ENCODE results near the gene RPL18.

Gene RPL18

GRCh38 chr19:48648134-48648533 lies 29.2 kb upstream of the RPL18 start:
- Mint-ChIP-seq H3K27me3 (no peaks in the 10 kb centered on the region), H3K36me3 (no peaks in the 10 kb centered on the region), H3K4me1 (peaks cover 57% of the 10 kb centered on the region), H3K9me3 (no peaks in the 10 kb centered on the region), H3K27ac (peak overlapping the region; percentile 53), H3K4me3 (peak overlapping the region; percentile 37)

DNA sequence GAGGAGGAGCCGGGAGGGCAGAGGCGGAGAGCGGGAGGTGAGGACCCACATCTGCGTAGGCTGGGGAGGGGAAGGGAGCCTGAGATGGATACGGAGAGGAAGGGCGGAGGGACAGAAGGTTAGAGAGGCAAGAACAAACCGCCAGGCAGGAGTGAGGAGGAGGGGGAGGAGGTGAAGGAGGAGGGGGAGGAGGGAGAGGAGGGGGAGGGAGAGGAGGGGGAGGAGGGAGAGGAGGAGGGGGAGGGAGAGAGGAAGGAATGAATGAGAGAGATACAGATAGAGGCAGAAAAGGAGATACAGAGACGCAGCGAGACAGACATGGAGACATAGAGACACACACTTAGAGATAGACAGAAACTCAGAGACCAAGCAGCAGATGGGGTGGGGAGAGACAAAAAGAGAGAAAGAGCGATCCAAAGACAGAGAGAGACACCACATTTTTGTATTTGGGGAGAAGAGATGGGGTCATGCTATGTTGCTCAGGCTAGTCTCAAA lies 27.8 kb upstream of the RPL18 start:
- Mint-ChIP-seq H3K27me3 (no peaks in the 10 kb centered on the region), H3K4me1 (peaks cover 50% of the 10 kb centered on the region), H3K4me3 (peak overlapping the region; percentile 27)

GRCh38 chr19:48646001-48646721 lies 27.2 kb upstream of the RPL18 start, which contains the start of gene CA11:
Gene CA11, minus strand, starts transcription at chr19:48646187. Its CDS starts 555 bp downstream, at chr19:48645632.
- H3K27me3 Mint-ChIP-seq, result no peaks in the 10 kb centered on the region
- H3K4me1 Mint-ChIP-seq, result peaks cover 45% of the 10 kb centered on the region
- no peaks in the 10 kb centered on the region for H3K9me3 Mint-ChIP-seq
- peak within 1 kb of the TSS; percentile 87 for H3K27ac Mint-ChIP-seq
- H3K4me3 Mint-ChIP-seq, result peak within 1 kb of the TSS; percentile 83
- H3K36me3 Mint-ChIP-seq, result no peaks in the 10 kb centered on the region

More for the DNA sequence above, 27.8 kb upstream of the RPL18 start:
- Mint-ChIP-seq H3K36me3 (no peaks in the 10 kb centered on the region), H3K27ac (peak overlapping the region; percentile 0), H3K9me3 (no peaks in the 10 kb centered on the region)

DNA sequence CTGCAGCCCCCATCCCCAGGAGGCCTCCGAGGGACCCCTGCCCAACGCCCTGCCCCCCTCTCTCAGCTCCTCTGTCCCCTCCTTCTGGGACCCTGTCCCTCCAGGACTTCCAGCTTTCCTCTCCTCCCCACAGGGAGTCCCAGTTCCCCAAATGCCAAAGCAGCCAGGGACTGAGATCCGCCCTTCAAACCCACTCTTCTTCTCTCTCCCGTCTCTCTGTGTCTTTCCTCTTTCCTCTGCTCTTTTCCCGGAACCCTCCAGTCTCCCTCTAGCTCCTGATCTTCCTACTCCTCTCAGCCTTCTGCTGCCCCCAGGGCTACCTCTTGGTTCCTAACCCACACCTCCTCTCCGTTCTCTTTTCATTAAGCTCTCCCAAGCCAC lies 26.6 kb upstream of the RPL18 start:
- Mint-ChIP-seq H3K4me1 (peaks cover 41% of the 10 kb centered on the region), H3K9me3 (no peaks in the 10 kb centered on the region), H3K4me3 (peak overlapping the region; percentile 83), H3K27ac (peak overlapping the region; percentile 87), H3K27me3 (no peaks in the 10 kb centered on the region), H3K36me3 (no peaks in the 10 kb centered on the region)

- H3K36me3 Mint-ChIP-seq, result no peaks in the 10 kb centered on the region
- H3K4me1 Mint-ChIP-seq, result peaks cover 41% of the 10 kb centered on the region
- H3K27ac Mint-ChIP-seq, result peak overlapping the region; percentile 38
- no peaks in the 10 kb centered on the region for H3K27me3 Mint-ChIP-seq
- H3K9me3 Mint-ChIP-seq, result no peaks in the 10 kb centered on the region
- peak overlapping the region; percentile 83 for H3K4me3 Mint-ChIP-seq
Observed at GRCh38 chr19:48644839-48645619, 26.1 kb upstream of the RPL18 start.

GRCh38 chr19:48644355-48644754 lies 25.4 kb upstream of the RPL18 start:
- H3K4me1 Mint-ChIP-seq, result peaks cover 37% of the 10 kb centered on the region
- H3K36me3 Mint-ChIP-seq, result no peaks in the 10 kb centered on the region
- no peak overlapping the region for H3K27ac Mint-ChIP-seq
- H3K4me3 Mint-ChIP-seq, result peak overlapping the region; percentile 83
- no peaks in the 10 kb centered on the region for H3K9me3 Mint-ChIP-seq
- H3K27me3 Mint-ChIP-seq, result no peaks in the 10 kb centered on the region

- no peaks in the 10 kb centered on the region for H3K9me3 Mint-ChIP-seq
- peak overlapping the region; percentile 10 for H3K27ac Mint-ChIP-seq
- no peaks in the 10 kb centered on the region for H3K27me3 Mint-ChIP-seq
- H3K36me3 Mint-ChIP-seq, result no peaks in the 10 kb centered on the region
- no peak overlapping the region for H3K4me3 Mint-ChIP-seq
- H3K4me1 Mint-ChIP-seq, result peaks cover 40% of the 10 kb centered on the region
Observed at GRCh38 chr19:48642862-48643261, 23.9 kb upstream of the RPL18 start.

DNA sequence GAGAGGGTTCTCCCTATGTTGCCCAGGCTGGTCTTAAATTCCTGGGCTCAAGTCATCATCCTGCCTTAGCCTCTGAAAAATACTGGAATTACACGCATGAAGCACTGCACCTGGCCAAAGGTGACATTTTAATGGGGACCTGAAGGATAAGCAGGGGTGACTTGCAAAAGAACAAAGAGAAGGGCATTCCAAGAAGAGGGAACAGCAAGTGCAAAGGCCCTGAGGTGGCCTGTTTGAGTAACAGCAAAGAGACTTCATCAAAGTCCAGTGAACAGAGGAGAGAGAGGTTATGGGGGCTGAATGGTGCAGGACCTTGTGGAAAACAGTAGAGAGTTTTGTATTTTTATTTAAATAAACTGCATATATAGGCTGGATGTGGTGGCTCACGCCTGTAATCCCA lies 22.9 kb upstream of the RPL18 start:
- Mint-ChIP-seq H3K36me3 (no peaks in the 10 kb centered on the region), H3K9me3 (no peaks in the 10 kb centered on the region), H3K27me3 (no peaks in the 10 kb centered on the region), H3K4me1 (peaks cover 31% of the 10 kb centered on the region), H3K27ac (peak overlapping the region; percentile 52), H3K4me3 (no peak overlapping the region)

DNA sequence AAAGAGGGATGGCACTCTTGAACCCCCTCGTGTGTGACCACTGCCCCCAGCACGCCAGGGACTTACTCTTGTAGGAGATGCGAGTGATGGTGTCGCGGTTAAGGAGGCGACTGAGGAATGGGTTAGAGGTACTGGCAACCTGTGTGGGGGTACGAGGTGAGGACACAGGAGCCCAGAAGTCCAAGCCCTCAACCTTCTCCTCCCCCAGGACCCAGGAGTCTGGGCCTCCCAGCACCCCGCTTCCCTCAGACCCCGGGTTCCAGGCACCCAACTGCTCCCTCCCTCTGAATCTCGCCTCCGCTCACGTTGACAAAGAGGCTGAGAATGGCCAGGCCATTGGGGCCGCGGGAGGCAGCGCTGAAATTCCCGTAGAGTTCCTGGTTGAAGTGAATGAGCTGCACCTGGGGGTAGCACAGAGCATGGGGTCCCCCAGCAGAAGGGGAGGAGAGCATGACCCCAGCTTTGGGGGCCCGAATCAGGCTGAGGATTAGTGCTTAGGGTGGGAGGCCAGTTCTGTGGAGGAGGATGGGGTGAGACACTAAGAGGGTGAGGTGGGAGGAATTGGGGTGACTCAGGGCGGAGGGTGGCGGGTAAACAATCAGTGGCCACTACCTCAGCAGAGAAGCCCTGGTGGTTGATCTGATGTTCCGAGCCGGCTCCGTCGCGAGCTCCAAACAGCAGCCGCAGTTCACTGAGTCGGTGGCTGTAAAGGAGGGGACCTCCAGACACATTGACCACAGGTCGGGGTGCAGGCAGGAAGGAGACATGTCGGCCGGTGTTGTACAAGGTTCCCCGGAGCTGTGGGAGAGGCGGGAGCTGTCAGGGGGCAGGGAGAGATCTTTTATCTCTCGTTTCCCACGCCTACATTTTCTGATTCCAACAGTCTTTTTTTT lies 20.8 kb upstream of the RPL18 start:
- H3K4me3 Mint-ChIP-seq, result peak overlapping the region; percentile 60
- no peaks in the 10 kb centered on the region for H3K9me3 Mint-ChIP-seq
- peaks cover 29% of the 10 kb centered on the region for H3K4me1 Mint-ChIP-seq
- no peak overlapping the region for H3K27ac Mint-ChIP-seq
- no peaks in the 10 kb centered on the region for H3K36me3 Mint-ChIP-seq
- no peaks in the 10 kb centered on the region for H3K27me3 Mint-ChIP-seq

- H3K27ac Mint-ChIP-seq, result peak overlapping the region; percentile 100
- H3K9me3 Mint-ChIP-seq, result no peaks in the 10 kb centered on the region
- peaks cover 30% of the 10 kb centered on the region for H3K4me1 Mint-ChIP-seq
- H3K27me3 Mint-ChIP-seq, result no peaks in the 10 kb centered on the region
- H3K4me3 Mint-ChIP-seq, result peak overlapping the region; percentile 98
- H3K36me3 Mint-ChIP-seq, result no peaks in the 10 kb centered on the region
Observed at GRCh38 chr19:48638831-48639381, 19.9 kb upstream of the RPL18 start.

DNA sequence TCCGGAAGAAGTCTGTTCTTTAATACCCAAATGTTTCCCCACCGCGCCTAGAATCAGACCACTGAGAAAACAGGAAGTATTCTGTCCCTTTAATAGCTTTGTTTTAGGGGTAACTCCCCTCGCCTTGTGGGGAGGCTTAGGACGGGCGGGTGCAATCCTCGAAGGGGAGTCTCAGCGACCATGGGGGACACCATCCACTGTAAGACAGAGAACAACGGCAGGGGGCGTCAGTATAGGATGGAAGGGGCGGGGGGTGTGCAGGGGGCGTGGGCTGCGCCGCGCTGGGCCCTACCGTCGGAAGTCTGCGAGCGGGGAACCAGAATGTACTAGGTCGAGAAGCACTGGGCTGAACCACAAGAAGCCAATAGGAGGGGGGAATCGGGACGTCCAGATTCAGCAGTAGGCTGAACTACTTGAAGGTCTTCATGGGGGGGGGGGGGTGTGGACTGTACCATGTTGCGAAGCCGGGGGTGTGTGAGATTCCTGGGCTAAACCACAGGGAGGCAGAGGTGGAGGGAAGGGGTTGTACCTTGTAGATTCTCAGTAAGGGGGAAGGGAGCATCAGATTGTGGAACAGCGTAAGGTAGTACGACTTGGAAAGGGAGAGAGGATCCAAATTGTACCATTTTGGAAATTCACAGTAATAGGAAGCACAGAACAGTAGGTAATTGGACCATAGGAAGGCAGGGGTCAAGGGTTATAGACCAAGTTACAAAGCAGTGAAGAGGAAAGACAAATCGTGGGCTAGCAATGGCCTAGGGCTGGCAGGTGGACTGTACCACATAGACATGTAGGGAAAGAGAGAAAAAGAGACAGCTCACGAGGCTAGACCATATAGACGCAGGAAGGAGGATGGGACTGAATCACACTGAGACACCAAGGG lies 19.2 kb upstream of the RPL18 start:
- H3K9me3 Mint-ChIP-seq, result no peaks in the 10 kb centered on the region
- peaks cover 37% of the 10 kb centered on the region for H3K4me1 Mint-ChIP-seq
- peak overlapping the region; percentile 98 for H3K4me3 Mint-ChIP-seq
- H3K36me3 Mint-ChIP-seq, result no peaks in the 10 kb centered on the region
- H3K27me3 Mint-ChIP-seq, result no peaks in the 10 kb centered on the region
- peak overlapping the region; percentile 100 for H3K27ac Mint-ChIP-seq

- H3K36me3 Mint-ChIP-seq, result no peaks in the 10 kb centered on the region
- H3K27ac Mint-ChIP-seq, result peak overlapping the region; percentile 100
- H3K4me3 Mint-ChIP-seq, result peak overlapping the region; percentile 98
- H3K27me3 Mint-ChIP-seq, result no peaks in the 10 kb centered on the region
- no peaks in the 10 kb centered on the region for H3K9me3 Mint-ChIP-seq
- peaks cover 43% of the 10 kb centered on the region for H3K4me1 Mint-ChIP-seq
Observed at GRCh38 chr19:48637449-48637947, 18.5 kb upstream of the RPL18 start.

DNA sequence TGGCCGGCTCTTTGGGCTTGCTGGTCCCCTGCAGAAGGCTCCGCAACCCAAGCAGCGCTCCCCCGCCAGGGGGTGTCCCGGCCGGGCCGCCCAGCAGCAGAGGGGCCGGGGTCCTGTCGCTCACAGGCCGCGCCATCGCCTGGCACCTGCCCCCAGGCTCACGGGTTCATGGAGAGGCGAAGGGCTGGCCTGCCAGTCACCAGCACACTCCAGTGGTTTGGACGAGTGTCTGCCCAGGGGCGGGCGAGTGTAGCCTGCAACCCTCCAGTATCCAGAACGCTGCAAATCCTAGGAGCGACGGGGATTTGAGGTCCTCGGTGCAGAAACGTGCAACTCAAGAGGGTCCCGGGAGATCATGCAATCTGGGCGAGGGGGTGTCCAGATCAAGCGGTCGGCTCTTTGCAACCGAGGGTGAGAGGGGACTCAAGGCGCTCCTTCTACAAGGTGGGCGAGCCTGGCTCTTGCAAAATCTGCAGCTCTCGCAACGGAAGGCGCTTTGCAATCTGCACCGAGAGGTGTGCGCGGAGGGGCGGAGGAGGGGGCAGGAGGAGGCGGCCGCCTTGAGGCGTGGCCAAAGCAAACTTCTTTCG lies 18.0 kb upstream of the RPL18 start, which contains the start of gene DBP:
Gene DBP, minus strand, starts transcription at position 521 of the 590 bp plus-strand sequence. Its CDS starts 385 bp downstream, at position 136.
- Mint-ChIP-seq H3K4me1 (peaks cover 46% of the 10 kb centered on the region), H3K27me3 (no peaks in the 10 kb centered on the region)

More for the DNA sequence above, 18.0 kb upstream of the RPL18 start, which contains the start of gene DBP:
- H3K27ac Mint-ChIP-seq, result peak within 1 kb of the TSS; percentile 100
- no peaks in the 10 kb centered on the region for H3K9me3 Mint-ChIP-seq
- no peaks in the 10 kb centered on the region for H3K36me3 Mint-ChIP-seq
- H3K4me3 Mint-ChIP-seq, result peak within 1 kb of the TSS; percentile 98
